Measurements from ENCODE around the gene SPCS3. TPM values are rescaled to one million over a fixed set of nuclear protein-coding genes. Genes with fewer than 3 reads are reported as not detected.

The SPCS3 gene
- polyA plus RNA-seq, 4 donors, result 82.4 to 115 (median 87.9) TPM

Other genes with a start within 250 kb of the SPCS3 start
- gene SPATA4, start 124.4 kb upstream of the SPCS3 start, polyA plus RNA-seq (ENCODE audit: insufficient read length in 4 of 4), result 1 to 10 TPM; 1.5 to 2.3 (median 1.7) TPM
- gene ASB5, start 50.7 kb upstream of the SPCS3 start, polyA plus RNA-seq (ENCODE audit: insufficient read length in 4 of 4), result under 1 TPM; 0.16 to 0.55 (median 0.31) TPM

Data from left renal cortex interstitium (tissue), 4 donors.